CD4-positive, alpha-beta memory T cell (primary cell): ENCODE results near the gene CLDN12. TPM values are rescaled to one million over a fixed set of nuclear protein-coding genes. Genes with fewer than 3 reads are reported as not detected.
A peak's percentile ranks its signal among the peaks of the same experiment; 100 is the strongest.

Source experiments
- CTCF ChIA-PET: fragments of 350-600 bp; sonication (Branson Sonifier 250); formaldehyde crosslinking; loops from one replicate; lab custom pipeline; 2021; ENCODE audit warnings: inconsistent platforms; ENCODE audit not compliant: partially characterized antibody; lab: Charles Lee
- POLR2A ChIA-PET: fragments of 350-600 bp; sonication (Branson Sonifier 250); formaldehyde crosslinking; loops from one replicate; lab custom pipeline; 2021; ENCODE audit not compliant: partially characterized antibody; lab: Charles Lee
- DNase-seq, 5 donors: peaks; one replicate each; pipeline versions ENCODE4 v3.0.0 to v3.0.0-alpha.2; 2020 to 2022; ENCODE audit warnings: mixed read lengths in 1 of 5
- H3K27ac ChIP-seq: one replicate; pipeline ENCODE4 v1.7.0; 2013; ENCODE audit warnings: low read depth, low read length
- H3K27me3 ChIP-seq: 2 replicates; pipeline ENCODE4 v1.7.0; 2013; ENCODE audit warnings: mild to moderate bottlenecking, low read length, moderate library complexity; ENCODE audit not compliant: insufficient read depth
- H3K36me3 ChIP-seq: 2 replicates; pipeline ENCODE4 v1.7.0; 2013; ENCODE audit warnings: mild to moderate bottlenecking, low read length, moderate library complexity; ENCODE audit not compliant: insufficient read depth
- H3K4me1 ChIP-seq: 2 replicates; pipeline ENCODE4 v1.7.0; 2013; ENCODE audit warnings: mild to moderate bottlenecking, low read length, moderate library complexity; ENCODE audit not compliant: insufficient read depth
- H3K4me3 ChIP-seq, 2 donors: one replicate each; pipeline ENCODE4 v1.7.0; 2013; ENCODE audit warnings: low read length in 2 of 2, mild to moderate bottlenecking in 1 of 2
- H3K9me3 ChIP-seq, 2 donors: one replicate each; pipeline ENCODE4 v1.7.0; 2013; ENCODE audit warnings: low read length in 2 of 2, control low read depth in 1 of 2; ENCODE audit not compliant: control insufficient read depth in 1 of 2
- H3K27ac Mint-ChIP-seq, 7 donors: one replicate each; pipeline ENCODE4 v1.8.0; 2020 to 2021; ENCODE audit warnings: mixed read lengths in 7 of 7, mild to moderate bottlenecking in 6 of 7, inconsistent platforms in 3 of 7, moderate library complexity in 3 of 7
- H3K27me3 Mint-ChIP-seq, 2 donors: one replicate each; pipeline ENCODE4 v1.8.0; 2020 to 2021; ENCODE audit warnings: mixed read lengths in 2 of 2
- H3K36me3 Mint-ChIP-seq, 2 donors: one replicate each; pipeline ENCODE4 v1.8.0; 2020 to 2021; ENCODE audit warnings: mixed read lengths in 2 of 2, inconsistent platforms in 1 of 2, mild to moderate bottlenecking in 1 of 2
- H3K4me1 Mint-ChIP-seq, 4 donors: one replicate each; pipeline ENCODE4 v1.8.0; 2020 to 2021; ENCODE audit warnings: mixed read lengths in 4 of 4, mild to moderate bottlenecking in 1 of 4
- H3K4me3 Mint-ChIP-seq, 8 donors: one replicate each; pipeline ENCODE4 v1.8.0; 2020 to 2021; ENCODE audit warnings: mixed read lengths in 8 of 8, mild to moderate bottlenecking in 7 of 8, moderate library complexity in 6 of 8, inconsistent platforms in 3 of 8
- H3K9me3 Mint-ChIP-seq, 8 donors: one replicate each; pipeline ENCODE4 v1.8.0; 2020 to 2021; ENCODE audit warnings: mixed read lengths in 8 of 8, mild to moderate bottlenecking in 5 of 8, inconsistent platforms in 3 of 8, moderate library complexity in 1 of 8
- intact Hi-C: fragments of 100-400 bp; cut with micrococcal nuclease; formaldehyde crosslinking; loops from one replicate; pipeline ENCODE4 v1.15.1; 2023
- polyA plus RNA-seq, 2 donors: library from polyadenylated mRNA; unstranded; fragments of 300-500 nt; fragmentation: Illumina TruSeq; gene quantifications; one replicate each; pipeline ENCODE4 v1.2.3, GENCODE V29; 2021
- total RNA-seq, 2 experiments: library from RNA; stranded (reverse); gene quantifications; one replicate each; pipeline ENCODE4 v1.2.3, GENCODE V29; 2021

Gene CLDN12
- total and polyA plus RNA-seq, 4 experiments from 2014 or later, result 0.29 to 6.1 (median 5.7) TPM; not detected in 1

DNA sequence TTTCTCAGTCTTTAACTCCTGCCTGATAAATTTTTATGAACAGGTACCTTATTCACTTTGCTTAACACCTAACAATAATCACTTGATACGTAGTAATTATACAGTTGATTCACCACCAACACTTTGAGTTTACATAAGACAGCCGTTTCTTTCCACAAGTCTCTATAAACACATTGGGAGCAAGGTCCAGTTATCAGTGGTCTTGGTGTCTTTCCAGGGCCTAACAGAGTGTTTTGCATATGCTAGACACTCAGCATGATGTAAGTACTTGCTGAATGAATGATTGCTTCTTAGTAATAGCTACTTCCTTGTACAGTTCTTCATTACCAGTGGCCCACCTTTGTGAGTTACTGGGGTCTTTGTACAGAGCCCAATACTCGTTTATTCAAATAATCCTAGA, 6.4 kb downstream of the CLDN12 start:
- Histone ChIP-seq H3K27me3 (no peaks in the 10 kb centered on the region), H3K36me3 (no peaks in the 10 kb centered on the region), H3K27ac (no peak overlapping the region), H3K4me3 (no peak overlapping the region), H3K9me3 (no peaks in the 10 kb centered on the region), H3K4me1 (no peaks in the 10 kb centered on the region)
- Mint-ChIP-seq H3K27ac (no peak overlapping the region), H3K36me3 (peaks cover 5 to 34% of the 10 kb centered on the region in 2 donors), H3K4me1 (no peaks in the 10 kb centered on the region), H3K27me3 (no peaks in the 10 kb centered on the region), H3K9me3 (no peaks in the 10 kb centered on the region), H3K4me3 (no peak overlapping the region)
- ChIA-PET CTCF (no interaction called here), POLR2A (no interaction called here)
- DNase-seq, result no peak
- intact Hi-C loops, result loop anchor here (10.0 kb wide), 1 partner anchor 165 kb away; the partner anchor contains the start of gene CFAP69

DNA sequence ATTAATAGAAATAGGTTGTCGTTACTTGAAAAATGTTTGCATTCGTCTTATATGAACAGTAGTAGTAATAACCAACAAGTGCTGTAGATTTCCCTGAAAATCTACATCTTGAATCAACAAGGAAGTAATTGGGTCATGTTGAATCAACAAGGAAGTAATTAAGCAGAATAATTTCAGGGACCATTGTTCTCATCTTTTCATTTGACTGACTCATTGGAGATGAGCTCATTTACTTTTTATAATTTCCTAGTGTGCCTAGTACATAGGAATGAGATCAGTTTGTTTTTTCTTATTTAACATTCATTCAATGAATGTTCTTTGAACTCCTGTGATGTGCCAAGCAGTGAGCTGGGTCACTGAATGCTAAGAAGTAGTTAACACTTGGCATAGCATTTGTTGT, 8.2 kb downstream of the CLDN12 start:
- intact Hi-C loops, result no loop called here
- Histone ChIP-seq H3K36me3 (no peaks in the 10 kb centered on the region), H3K9me3 (no peaks in the 10 kb centered on the region), H3K27me3 (no peaks in the 10 kb centered on the region), H3K4me1 (no peaks in the 10 kb centered on the region), H3K27ac (no peak overlapping the region), H3K4me3 (no peak overlapping the region)
- Mint-ChIP-seq H3K4me1 (no peaks in the 10 kb centered on the region), H3K27me3 (no peaks in the 10 kb centered on the region), H3K4me3 (no peak overlapping the region), H3K36me3 (peaks cover 5 to 34% of the 10 kb centered on the region in 2 donors), H3K9me3 (no peaks in the 10 kb centered on the region), H3K27ac (no peak overlapping the region)
- ChIA-PET CTCF (interaction anchor here (1.3 to 1.8 kb wide), 2 partner anchors 18 to 66 kb away, joined by 4 read pairs; no protein-coding TSS in a partner anchor), POLR2A (no interaction called here)
- DNase-seq, result no peak

DNA sequence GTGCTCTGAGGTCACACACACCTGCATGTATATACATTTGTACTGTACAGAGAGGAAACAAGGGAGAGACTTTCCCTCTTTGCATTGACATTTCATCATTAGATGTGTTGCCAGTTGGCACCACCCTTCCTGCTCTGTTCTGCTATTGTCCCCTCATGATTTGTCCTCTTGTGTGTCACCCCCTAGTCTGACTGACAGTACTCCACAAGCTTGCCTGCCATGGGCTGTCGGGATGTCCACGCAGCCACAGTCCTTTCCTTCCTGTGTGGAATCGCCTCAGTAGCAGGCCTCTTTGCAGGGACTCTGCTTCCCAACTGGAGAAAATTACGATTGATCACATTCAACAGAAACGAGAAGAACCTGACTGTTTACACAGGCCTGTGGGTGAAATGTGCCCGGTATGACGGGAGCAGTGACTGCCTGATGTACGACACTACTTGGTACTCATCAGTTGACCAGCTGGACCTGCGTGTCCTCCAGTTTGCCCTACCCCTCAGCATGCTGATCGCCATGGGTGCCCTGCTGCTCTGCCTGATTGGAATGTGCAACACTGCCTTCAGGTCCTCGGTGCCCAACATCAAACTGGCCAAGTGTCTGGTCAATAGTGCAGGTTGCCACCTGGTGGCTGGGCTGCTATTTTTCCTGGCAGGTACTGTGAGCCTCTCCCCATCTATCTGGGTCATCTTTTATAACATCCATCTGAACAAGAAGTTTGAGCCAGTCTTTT, 9.4 kb downstream of the CLDN12 start:
- CTCF ChIA-PET, result interaction anchor here (1.3 to 1.8 kb wide), 3 partner anchors 10 to 67 kb away, joined by 4 read pairs; no protein-coding TSS in a partner anchor
- peak overlapping the region in 1 of 7 donors; percentile 8 for H3K27ac Mint-ChIP-seq

DNA sequence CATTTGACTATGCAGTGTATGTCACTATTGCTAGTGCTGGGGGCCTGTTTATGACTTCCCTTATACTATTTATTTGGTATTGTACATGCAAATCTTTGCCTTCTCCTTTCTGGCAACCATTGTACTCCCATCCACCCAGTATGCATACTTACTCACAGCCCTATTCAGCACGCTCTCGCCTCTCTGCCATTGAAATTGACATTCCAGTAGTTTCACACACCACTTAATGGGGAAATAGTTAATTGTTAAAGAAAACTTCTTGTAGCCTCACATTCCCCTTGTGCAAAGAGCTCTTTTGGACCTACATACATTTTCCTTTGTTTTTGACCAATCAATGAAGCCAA, 9.9 kb downstream of the CLDN12 start:
- H3K9me3 ChIP-seq, result no peaks in the 10 kb centered on the region
- ChIA-PET POLR2A (no interaction called here), CTCF (interaction anchor here (1.3 to 1.6 kb wide), 2 partner anchors 9 to 15 kb away, joined by 4 read pairs; no protein-coding TSS in a partner anchor)
- no peak overlapping the region for H3K4me3 Mint-ChIP-seq
- peaks cover 4 to 29% of the 10 kb centered on the region in 2 donors for H3K36me3 Mint-ChIP-seq
- no peaks in the 10 kb centered on the region for H3K9me3 Mint-ChIP-seq
- H3K27me3 Mint-ChIP-seq, result no peaks in the 10 kb centered on the region
- H3K4me1 Mint-ChIP-seq, result no peaks in the 10 kb centered on the region
- intact Hi-C loops, result no loop called here
- no peaks in the 10 kb centered on the region for H3K4me1 ChIP-seq
- H3K27me3 ChIP-seq, result no peaks in the 10 kb centered on the region
- no peak overlapping the region for H3K27ac Mint-ChIP-seq
- DNase-seq, result no peak
- no peak overlapping the region for H3K27ac ChIP-seq
- no peaks in the 10 kb centered on the region for H3K36me3 ChIP-seq
- H3K4me3 ChIP-seq, result no peak overlapping the region

More for the DNA sequence above, 9.4 kb downstream of the CLDN12 start:
- Histone ChIP-seq H3K27ac (no peak overlapping the region), H3K9me3 (no peaks in the 10 kb centered on the region), H3K4me1 (no peaks in the 10 kb centered on the region), H3K36me3 (no peaks in the 10 kb centered on the region), H3K4me3 (no peak overlapping the region), H3K27me3 (no peaks in the 10 kb centered on the region)
- Mint-ChIP-seq H3K36me3 (peaks cover 4 to 32% of the 10 kb centered on the region in 2 donors), H3K27me3 (no peaks in the 10 kb centered on the region), H3K4me1 (no peaks in the 10 kb centered on the region), H3K9me3 (no peaks in the 10 kb centered on the region), H3K4me3 (no peak overlapping the region)
- no peak for DNase-seq
- intact Hi-C loops, result no loop called here
- POLR2A ChIA-PET, result no interaction called here

DNA sequence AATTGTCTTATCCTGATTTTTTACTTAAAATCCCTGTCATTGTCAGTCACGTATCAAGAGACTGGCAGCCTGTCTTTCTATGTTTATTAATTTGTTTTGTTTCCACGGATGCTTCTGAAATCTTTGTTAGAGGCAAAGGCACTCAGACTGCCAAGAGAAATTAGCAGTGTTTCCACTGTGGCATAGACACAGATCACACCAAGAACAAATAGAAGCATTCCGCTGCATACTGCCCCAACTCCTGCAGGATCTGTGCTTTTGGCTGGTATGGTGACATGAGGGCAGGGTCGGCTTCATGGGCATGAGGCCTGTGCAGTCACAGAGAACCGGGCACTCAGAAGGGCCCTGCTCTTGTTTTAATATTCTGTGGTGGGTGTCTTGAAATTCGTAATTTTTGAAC, 18.4 kb downstream of the CLDN12 start:
- Mint-ChIP-seq H3K4me3 (no peak overlapping the region), H3K9me3 (no peaks in the 10 kb centered on the region), H3K27ac (no peak overlapping the region), H3K36me3 (no peaks in the 10 kb centered on the region), H3K27me3 (no peaks in the 10 kb centered on the region), H3K4me1 (peaks cover 2 to 9% (median 3%) of the 10 kb centered on the region in 4 donors)
- no peaks in the 10 kb centered on the region for H3K27me3 ChIP-seq
- no peak for DNase-seq
- no peak overlapping the region for H3K27ac ChIP-seq
- intact Hi-C loops, result no loop called here
- no peaks in the 10 kb centered on the region for H3K9me3 ChIP-seq
- no peaks in the 10 kb centered on the region for H3K4me1 ChIP-seq
- ChIA-PET POLR2A (no interaction called here), CTCF (interaction anchor here (1.7 kb wide), 1 partner anchor 268 kb away, joined by 4 read pairs; the partner anchor contains the start of gene STEAP1)
- no peak overlapping the region for H3K4me3 ChIP-seq
- H3K36me3 ChIP-seq, result no peaks in the 10 kb centered on the region

DNA sequence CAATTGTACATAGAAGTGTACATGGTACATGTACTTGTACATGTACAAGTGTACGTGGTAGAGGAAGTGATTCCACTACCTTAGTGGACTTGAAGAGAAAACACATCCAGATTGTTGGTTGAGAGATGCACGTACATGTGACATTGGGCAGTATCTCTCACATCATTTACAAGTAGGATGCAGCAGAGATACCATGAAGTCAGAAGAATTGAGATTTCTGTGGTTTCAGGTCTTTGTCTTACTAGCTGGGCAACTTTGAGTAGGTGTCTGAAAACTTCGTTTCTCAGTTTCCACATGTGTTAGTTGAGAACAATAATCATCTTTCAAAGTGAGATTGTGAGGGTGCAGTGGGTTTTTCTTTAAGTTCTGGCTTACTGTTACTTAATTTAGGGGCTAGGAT, 21.5 kb downstream of the CLDN12 start:
- Mint-ChIP-seq H3K4me3 (no peak overlapping the region), H3K27me3 (peaks cover 2 to 3% of the 10 kb centered on the region in 2 donors), H3K27ac (peak overlapping the region in 1 of 7 donors; percentile 25), H3K36me3 (no peaks in the 10 kb centered on the region), H3K4me1 (peaks cover 2 to 9% (median 3%) of the 10 kb centered on the region in 4 donors), H3K9me3 (no peaks in the 10 kb centered on the region)
- no peak for DNase-seq
- intact Hi-C loops, result loop anchor here (5.0 kb wide), 1 partner anchor 1877 kb away; no protein-coding TSS in a partner anchor
- no peaks in the 10 kb centered on the region for H3K36me3 ChIP-seq
- no peaks in the 10 kb centered on the region for H3K4me1 ChIP-seq
- H3K27me3 ChIP-seq, result no peaks in the 10 kb centered on the region
- no peak overlapping the region for H3K27ac ChIP-seq
- CTCF ChIA-PET, result interaction anchor here (0.8 kb wide), 1 partner anchor 270 kb away, joined by 4 read pairs; the partner anchor contains the start of gene STEAP1
- POLR2A ChIA-PET, result no interaction called here
- no peaks in the 10 kb centered on the region for H3K9me3 ChIP-seq
- H3K4me3 ChIP-seq, result no peak overlapping the region

DNA sequence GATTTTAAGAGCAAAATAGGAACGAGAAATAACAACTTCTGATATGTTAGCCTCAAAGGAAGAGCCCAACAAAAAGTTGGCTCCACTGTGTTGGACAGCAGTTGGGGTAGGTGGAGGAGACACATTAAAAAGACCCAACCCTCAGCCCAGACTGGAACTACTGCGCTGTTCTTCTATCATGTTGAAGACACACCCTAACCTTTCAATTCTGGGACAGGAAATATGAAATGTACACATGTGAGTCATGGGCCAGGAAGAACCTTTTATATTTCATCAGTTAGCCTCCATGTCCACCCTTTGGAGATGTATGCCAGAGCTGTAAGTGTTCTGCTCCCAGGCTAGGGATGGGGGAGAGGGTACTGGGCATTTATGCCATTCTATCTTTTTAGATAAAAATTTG, 22.1 kb downstream of the CLDN12 start:
- Histone ChIP-seq H3K9me3 (no peaks in the 10 kb centered on the region), H3K27ac (no peak overlapping the region), H3K36me3 (no peaks in the 10 kb centered on the region), H3K4me1 (no peaks in the 10 kb centered on the region), H3K4me3 (no peak overlapping the region), H3K27me3 (no peaks in the 10 kb centered on the region)
- Mint-ChIP-seq H3K27ac (no peak overlapping the region), H3K4me3 (no peak overlapping the region), H3K36me3 (no peaks in the 10 kb centered on the region), H3K4me1 (peaks cover 2 to 9% (median 3%) of the 10 kb centered on the region in 4 donors), H3K9me3 (no peaks in the 10 kb centered on the region), H3K27me3 (peaks cover 2 to 3% of the 10 kb centered on the region in 2 donors)
- no peak for DNase-seq
- POLR2A ChIA-PET, result no interaction called here
- intact Hi-C loops, result loop anchor here (5.0 kb wide), 1 partner anchor 1878 kb away; no protein-coding TSS in a partner anchor
- CTCF ChIA-PET, result interaction anchor here (2.8 to 7.1 kb wide), 2 partner anchors 19 to 272 kb away, joined by 7 to 122 read pairs; partner anchors contain the start of gene STEAP1
